WTC11 (cell line): ENCODE results near the gene PKP4. TPM values are rescaled to one million over a fixed set of nuclear protein-coding genes. Genes with fewer than 3 reads are reported as not detected.

Source experiments
- ATAC-seq: fragments of 200-7000 bp; cut with Tn5 transposase; 2 replicates; pipeline ENCODE4 v1.10.0; 2021; ENCODE audit warnings: mild to moderate bottlenecking, moderate library complexity
- CTCF ChIA-PET: fragments of 300-600 bp; sonication (Branson Sonifier 250); formaldehyde crosslinking; loops from one replicate; lab custom pipeline; 2021; ENCODE audit warnings: antibody characterized with exemption; lab: Charles Lee
- POLR2A ChIA-PET: fragments of 350-600 bp; sonication (Branson Sonifier 250); formaldehyde crosslinking; loops from one replicate; lab custom pipeline; 2021; ENCODE audit warnings: antibody characterized with exemption; lab: Charles Lee
- DNase-seq: peaks from one replicate; pipeline ENCODE4 v3.0.0; 2021; ENCODE audit warnings: low spot score
- H3K27ac Mint-ChIP-seq: 2 replicates; pipeline ENCODE4 v1.8.0; 2021; ENCODE audit warnings: mixed read lengths
- H3K27me3 Mint-ChIP-seq: 2 replicates; pipeline ENCODE4 v1.8.0; 2021; ENCODE audit warnings: low read depth, mild to moderate bottlenecking, moderate library complexity, mixed read lengths
- H3K36me3 Mint-ChIP-seq: 2 replicates; pipeline ENCODE4 v1.8.0; 2021; ENCODE audit warnings: mixed read lengths
- H3K4me1 Mint-ChIP-seq: 2 replicates; pipeline ENCODE4 v1.8.0; 2022; ENCODE audit warnings: mixed read lengths
- H3K4me3 Mint-ChIP-seq: 2 replicates; pipeline ENCODE4 v1.8.0; 2021; ENCODE audit warnings: mild to moderate bottlenecking, moderate library complexity, mixed read lengths
- H3K9me3 Mint-ChIP-seq: 2 replicates; pipeline ENCODE4 v1.8.0; 2021; ENCODE audit warnings: mixed read lengths
- AFF4 ChIP-seq: sonication (generic); formaldehyde crosslinking; IDR thresholded peaks from 2 replicates; pipeline ENCODE4 v1.8.1; 2023; ENCODE audit warnings: mild to moderate bottlenecking, missing genetic modification reagents, borderline replicate concordance
- AR ChIP-seq: fragments of 250-450 bp; sonication (Bioruptor Pico); IDR thresholded peaks from 2 replicates; pipeline ENCODE4 v1.9.0; 2021; ENCODE audit warnings: mild to moderate bottlenecking
- CREM ChIP-seq: sonication (generic); formaldehyde crosslinking; IDR thresholded peaks from 2 replicates; pipeline ENCODE4 v1.8.1; 2022; ENCODE audit warnings: mild to moderate bottlenecking, missing genetic modification reagents, moderate library complexity
- E2F1 ChIP-seq: sonication (generic); formaldehyde crosslinking; IDR thresholded peaks from 2 replicates; pipeline ENCODE4 v1.8.0; 2022; ENCODE audit warnings: mild to moderate bottlenecking, missing genetic modification reagents
- FOXK1 ChIP-seq: sonication (generic); formaldehyde crosslinking; IDR thresholded peaks from 2 replicates; pipeline ENCODE4 v1.8.0; 2022; ENCODE audit warnings: mild to moderate bottlenecking, moderate library complexity, missing genetic modification reagents
- HMGA2 ChIP-seq: fragments of 250-450 bp; sonication (Bioruptor Pico); IDR thresholded peaks from 2 replicates; pipeline ENCODE4 v1.4.0; 2021; ENCODE audit warnings: mild to moderate bottlenecking, moderate library complexity
- MYBL2 ChIP-seq: sonication (generic); formaldehyde crosslinking; IDR thresholded peaks from 2 replicates; pipeline ENCODE4 v1.8.1; 2023; ENCODE audit warnings: mild to moderate bottlenecking, moderate library complexity, missing genetic modification reagents
- NR3C1 ChIP-seq: sonication (generic); formaldehyde crosslinking; conservative IDR thresholded peaks from 2 replicates; pipeline ENCODE4 v1.8.1; 2023; ENCODE audit warnings: low read depth, mild to moderate bottlenecking, missing genetic modification reagents
- RELA ChIP-seq: sonication (generic); formaldehyde crosslinking; IDR thresholded peaks from 2 replicates; pipeline ENCODE4 v1.8.1; 2022; ENCODE audit warnings: missing genetic modification reagents, mild to moderate bottlenecking, borderline replicate concordance
- SP1 ChIP-seq: sonication (generic); formaldehyde crosslinking; conservative IDR thresholded peaks from 2 replicates; pipeline ENCODE4 v1.8.1; 2022; ENCODE audit warnings: missing genetic modification reagents
- ZNF219 ChIP-seq: sonication (generic); formaldehyde crosslinking; IDR thresholded peaks from 2 replicates; pipeline ENCODE4 v1.8.0; 2023; ENCODE audit warnings: missing genetic modification reagents, mild to moderate bottlenecking, borderline replicate concordance
- ZNF281 ChIP-seq: sonication (generic); formaldehyde crosslinking; IDR thresholded peaks from 2 replicates; pipeline ENCODE4 v1.8.0; 2023; ENCODE audit warnings: mild to moderate bottlenecking, missing genetic modification reagents
- ZNF396 ChIP-seq: fragments of 250-450 bp; sonication (Bioruptor Pico); IDR thresholded peaks from 2 replicates; pipeline ENCODE4 v1.8.0; 2021; ENCODE audit warnings: mild to moderate bottlenecking, moderate library complexity, borderline replicate concordance
- total RNA-seq: library from RNA; stranded (reverse); gene quantifications from 3 replicates; pipeline ENCODE4 v1.2.3, GENCODE V29; 2021
- TF ChIP-seq, protein P1 (sequence below): sonication (generic); formaldehyde crosslinking; IDR thresholded peaks from 2 replicates; pipeline ENCODE4 v1.8.1; 2022; ENCODE audit warnings: low read depth, mild to moderate bottlenecking, moderate library complexity, missing genetic modification reagents, borderline replicate concordance
- TF ChIP-seq, protein P2 (sequence below): fragments of 200-600 bp; IDR thresholded peaks from 2 replicates; pipeline ENCODE4 v1.8.0; 2022; ENCODE audit warnings: antibody characterized with exemption
- TF ChIP-seq, protein P3 (sequence below): sonication (generic); formaldehyde crosslinking; IDR thresholded peaks from 2 replicates; pipeline ENCODE4 v1.8.1; 2023; ENCODE audit warnings: mild to moderate bottlenecking, missing genetic modification reagents, moderate library complexity

PKP4 gene
- total RNA-seq, 1 experiment from 2014 or later: 78.9 TPM

GRCh38 chr2:158722266-158723105, 265.7 kb downstream of the PKP4 start:
- no peak for TF ChIP-seq ZNF396 (CRISPR knock-in tag)
- TF ChIP-seq FOXK1 (CRISPR knock-in tag): no peak
- TF ChIP-seq, protein P1, sequence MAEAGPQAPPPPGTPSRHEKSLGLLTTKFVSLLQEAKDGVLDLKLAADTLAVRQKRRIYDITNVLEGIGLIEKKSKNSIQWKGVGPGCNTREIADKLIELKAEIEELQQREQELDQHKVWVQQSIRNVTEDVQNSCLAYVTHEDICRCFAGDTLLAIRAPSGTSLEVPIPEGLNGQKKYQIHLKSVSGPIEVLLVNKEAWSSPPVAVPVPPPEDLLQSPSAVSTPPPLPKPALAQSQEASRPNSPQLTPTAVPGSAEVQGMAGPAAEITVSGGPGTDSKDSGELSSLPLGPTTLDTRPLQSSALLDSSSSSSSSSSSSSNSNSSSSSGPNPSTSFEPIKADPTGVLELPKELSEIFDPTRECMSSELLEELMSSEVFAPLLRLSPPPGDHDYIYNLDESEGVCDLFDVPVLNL: no peak
- no peak for TF ChIP-seq ZNF219
- DNase-seq (no peak), ATAC-seq (no peak)
- Mint-ChIP-seq H3K36me3 (no peaks in the 10 kb centered on the region), H3K4me1 (peaks cover 26% of the 10 kb centered on the region), H3K27ac (no peak overlapping the region), H3K27me3 (no peaks in the 10 kb centered on the region; the same call in 1 of the 2 replicates), H3K9me3 (no peaks in the 10 kb centered on the region), H3K4me3 (no peak overlapping the region)
- ChIA-PET CTCF (interaction anchor here (2.5 to 8.8 kb wide), 4 partner anchors 11 to 549 kb away, joined by 6 to 132 read pairs (median 56); no protein-coding TSS in a partner anchor), POLR2A (no interaction called here)

- Mint-ChIP-seq H3K27ac (no peak overlapping the region), H3K36me3 (no peaks in the 10 kb centered on the region), H3K4me1 (peaks cover 23% of the 10 kb centered on the region), H3K4me3 (no peak overlapping the region), H3K27me3 (no peaks in the 10 kb centered on the region; the same call in 1 of the 2 replicates), H3K9me3 (no peaks in the 10 kb centered on the region)
- ATAC-seq: no peak
- no peak for DNase-seq
- CTCF ChIA-PET: interaction anchor here (0.7 to 8.8 kb wide), 12 partner anchors 11 to 670 kb away, joined by 3 to 132 read pairs (median 6); no protein-coding TSS in a partner anchor
- POLR2A ChIA-PET: no interaction called here
- TF ChIP-seq RELA (CRISPR knock-in tag) (no peak), ZNF281 (CRISPR knock-in tag) (no peak), AFF4 (CRISPR knock-in tag) (no peak), HMGA2 (no peak), FOXK1 (CRISPR knock-in tag) (no peak), CREM (CRISPR knock-in tag) (no peak), MYBL2 (CRISPR knock-in tag) (no peak), E2F1 (CRISPR knock-in tag) (no peak), AR (CRISPR knock-in tag) (no peak), NR3C1 (no peak), SP1 (CRISPR knock-in tag) (no peak)
- TF ChIP-seq, protein P2, sequence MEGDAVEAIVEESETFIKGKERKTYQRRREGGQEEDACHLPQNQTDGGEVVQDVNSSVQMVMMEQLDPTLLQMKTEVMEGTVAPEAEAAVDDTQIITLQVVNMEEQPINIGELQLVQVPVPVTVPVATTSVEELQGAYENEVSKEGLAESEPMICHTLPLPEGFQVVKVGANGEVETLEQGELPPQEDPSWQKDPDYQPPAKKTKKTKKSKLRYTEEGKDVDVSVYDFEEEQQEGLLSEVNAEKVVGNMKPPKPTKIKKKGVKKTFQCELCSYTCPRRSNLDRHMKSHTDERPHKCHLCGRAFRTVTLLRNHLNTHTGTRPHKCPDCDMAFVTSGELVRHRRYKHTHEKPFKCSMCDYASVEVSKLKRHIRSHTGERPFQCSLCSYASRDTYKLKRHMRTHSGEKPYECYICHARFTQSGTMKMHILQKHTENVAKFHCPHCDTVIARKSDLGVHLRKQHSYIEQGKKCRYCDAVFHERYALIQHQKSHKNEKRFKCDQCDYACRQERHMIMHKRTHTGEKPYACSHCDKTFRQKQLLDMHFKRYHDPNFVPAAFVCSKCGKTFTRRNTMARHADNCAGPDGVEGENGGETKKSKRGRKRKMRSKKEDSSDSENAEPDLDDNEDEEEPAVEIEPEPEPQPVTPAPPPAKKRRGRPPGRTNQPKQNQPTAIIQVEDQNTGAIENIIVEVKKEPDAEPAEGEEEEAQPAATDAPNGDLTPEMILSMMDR: no peak
- TF ChIP-seq, protein P3, sequence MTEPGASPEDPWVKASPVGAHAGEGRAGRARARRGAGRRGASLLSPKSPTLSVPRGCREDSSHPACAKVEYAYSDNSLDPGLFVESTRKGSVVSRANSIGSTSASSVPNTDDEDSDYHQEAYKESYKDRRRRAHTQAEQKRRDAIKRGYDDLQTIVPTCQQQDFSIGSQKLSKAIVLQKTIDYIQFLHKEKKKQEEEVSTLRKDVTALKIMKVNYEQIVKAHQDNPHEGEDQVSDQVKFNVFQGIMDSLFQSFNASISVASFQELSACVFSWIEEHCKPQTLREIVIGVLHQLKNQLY: no peak
These were observed 266.6 kb downstream of the PKP4 start for GRCh38 chr2:158723181-158723838.
